GM23338 (cell line): ENCODE results near the gene FKBP9.
"Not testable (repeated sequence)": the region's sequence is repeated elsewhere in the genome, so short reads cannot be mapped to it uniquely, and the experiment has no call there.

ENCODE experiments used
- EZH2 ChIP-seq: fragments of 200-600 bp; sonication (generic); IDR thresholded peaks from one replicate; pipeline ENCODE4 v1.8.0; 2017; ENCODE audit warnings: antibody characterized with exemption, mild to moderate bottlenecking, low read depth; ENCODE audit not compliant: unreplicated experiment
- EZH2phosphoT487 ChIP-seq: fragments of 200-600 bp; sonication (generic); IDR thresholded peaks from one replicate; pipeline ENCODE4 v1.8.1; 2018; ENCODE audit warnings: antibody characterized with exemption; ENCODE audit not compliant: unreplicated experiment
- JUNB ChIP-seq: IDR thresholded peaks from one replicate; pipeline ENCODE4 v1.6.1; 2016; ENCODE audit warnings: antibody characterized with exemption; ENCODE audit not compliant: unreplicated experiment
- POLR2AphosphoS5 ChIP-seq: IDR thresholded peaks from 2 replicates; pipeline ENCODE4 v1.6.1; 2016; ENCODE audit warnings: antibody characterized with exemption, low read depth
- ZNF114 ChIP-seq: fragments of 250-450 bp; sonication (Bioruptor Pico); IDR thresholded peaks from 2 replicates; pipeline ENCODE4 v1.5.0; 2020; ENCODE audit warnings: mild to moderate bottlenecking, moderate library complexity
- TF ChIP-seq, protein P1 (sequence below), 2 experiments: fragments of 200-600 bp in 1 of 2; sonication (generic) in 1 of 2; conservative IDR thresholded peaks; 2 replicates each; pipeline versions ENCODE4 v1.5.1 to v1.6.1; 2016 to 2017; ENCODE audit warnings: antibody characterized with exemption in 2 of 2, low read depth in 2 of 2, mild to moderate bottlenecking in 2 of 2, moderate library complexity in 1 of 2
- TF ChIP-seq, protein P2 (sequence below): IDR thresholded peaks from one replicate; pipeline ENCODE4 v1.6.1; 2018; ENCODE audit warnings: antibody characterized with exemption; ENCODE audit not compliant: unreplicated experiment

DNA sequence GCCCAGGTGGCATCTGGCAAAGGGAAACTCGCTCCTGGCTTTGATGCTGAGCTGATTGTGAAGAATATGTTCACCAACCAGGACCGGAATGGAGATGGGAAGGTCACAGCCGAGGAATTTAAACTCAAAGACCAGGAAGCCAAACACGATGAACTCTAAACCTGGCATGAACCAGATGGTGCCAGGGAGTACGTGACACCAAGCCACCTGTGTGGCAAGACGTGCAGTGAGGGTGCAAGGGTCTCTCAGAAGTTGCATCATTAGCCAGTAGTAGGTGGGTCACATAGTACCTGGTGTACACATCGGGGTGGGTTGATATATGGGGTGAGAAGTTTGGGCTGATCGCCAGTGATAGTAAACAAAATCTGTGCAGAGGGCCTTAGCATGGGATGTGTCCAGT lies 48.0 kb downstream of the FKBP9 start:
- TF ChIP-seq, protein P1, sequence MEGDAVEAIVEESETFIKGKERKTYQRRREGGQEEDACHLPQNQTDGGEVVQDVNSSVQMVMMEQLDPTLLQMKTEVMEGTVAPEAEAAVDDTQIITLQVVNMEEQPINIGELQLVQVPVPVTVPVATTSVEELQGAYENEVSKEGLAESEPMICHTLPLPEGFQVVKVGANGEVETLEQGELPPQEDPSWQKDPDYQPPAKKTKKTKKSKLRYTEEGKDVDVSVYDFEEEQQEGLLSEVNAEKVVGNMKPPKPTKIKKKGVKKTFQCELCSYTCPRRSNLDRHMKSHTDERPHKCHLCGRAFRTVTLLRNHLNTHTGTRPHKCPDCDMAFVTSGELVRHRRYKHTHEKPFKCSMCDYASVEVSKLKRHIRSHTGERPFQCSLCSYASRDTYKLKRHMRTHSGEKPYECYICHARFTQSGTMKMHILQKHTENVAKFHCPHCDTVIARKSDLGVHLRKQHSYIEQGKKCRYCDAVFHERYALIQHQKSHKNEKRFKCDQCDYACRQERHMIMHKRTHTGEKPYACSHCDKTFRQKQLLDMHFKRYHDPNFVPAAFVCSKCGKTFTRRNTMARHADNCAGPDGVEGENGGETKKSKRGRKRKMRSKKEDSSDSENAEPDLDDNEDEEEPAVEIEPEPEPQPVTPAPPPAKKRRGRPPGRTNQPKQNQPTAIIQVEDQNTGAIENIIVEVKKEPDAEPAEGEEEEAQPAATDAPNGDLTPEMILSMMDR (conservative IDR thresholded peaks at IDR 0.05; ENCODE audit: low read depth in 2 of 2): not testable (repeated sequence)
- not testable (repeated sequence) for TF ChIP-seq POLR2AphosphoS5; EZH2phosphoT487; EZH2; ZNF114 (CRISPR knock-in tag); JUNB
- TF ChIP-seq, protein P2, sequence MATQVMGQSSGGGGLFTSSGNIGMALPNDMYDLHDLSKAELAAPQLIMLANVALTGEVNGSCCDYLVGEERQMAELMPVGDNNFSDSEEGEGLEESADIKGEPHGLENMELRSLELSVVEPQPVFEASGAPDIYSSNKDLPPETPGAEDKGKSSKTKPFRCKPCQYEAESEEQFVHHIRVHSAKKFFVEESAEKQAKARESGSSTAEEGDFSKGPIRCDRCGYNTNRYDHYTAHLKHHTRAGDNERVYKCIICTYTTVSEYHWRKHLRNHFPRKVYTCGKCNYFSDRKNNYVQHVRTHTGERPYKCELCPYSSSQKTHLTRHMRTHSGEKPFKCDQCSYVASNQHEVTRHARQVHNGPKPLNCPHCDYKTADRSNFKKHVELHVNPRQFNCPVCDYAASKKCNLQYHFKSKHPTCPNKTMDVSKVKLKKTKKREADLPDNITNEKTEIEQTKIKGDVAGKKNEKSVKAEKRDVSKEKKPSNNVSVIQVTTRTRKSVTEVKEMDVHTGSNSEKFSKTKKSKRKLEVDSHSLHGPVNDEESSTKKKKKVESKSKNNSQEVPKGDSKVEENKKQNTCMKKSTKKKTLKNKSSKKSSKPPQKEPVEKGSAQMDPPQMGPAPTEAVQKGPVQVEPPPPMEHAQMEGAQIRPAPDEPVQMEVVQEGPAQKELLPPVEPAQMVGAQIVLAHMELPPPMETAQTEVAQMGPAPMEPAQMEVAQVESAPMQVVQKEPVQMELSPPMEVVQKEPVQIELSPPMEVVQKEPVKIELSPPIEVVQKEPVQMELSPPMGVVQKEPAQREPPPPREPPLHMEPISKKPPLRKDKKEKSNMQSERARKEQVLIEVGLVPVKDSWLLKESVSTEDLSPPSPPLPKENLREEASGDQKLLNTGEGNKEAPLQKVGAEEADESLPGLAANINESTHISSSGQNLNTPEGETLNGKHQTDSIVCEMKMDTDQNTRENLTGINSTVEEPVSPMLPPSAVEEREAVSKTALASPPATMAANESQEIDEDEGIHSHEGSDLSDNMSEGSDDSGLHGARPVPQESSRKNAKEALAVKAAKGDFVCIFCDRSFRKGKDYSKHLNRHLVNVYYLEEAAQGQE: not testable (repeated sequence)
